Urinary bladder (tissue), 4 donors: ENCODE measurements around the gene UBR1. TPM values are rescaled to one million over a fixed set of nuclear protein-coding genes. Genes with fewer than 3 reads are reported as not detected.
A peak's percentile ranks its signal among the peaks of the same experiment; 100 is the strongest.
"Not testable (repeated sequence)": the region's sequence is repeated elsewhere in the genome, so short reads cannot be mapped to it uniquely, and the experiment has no call there.

Experiments used
- DNase-seq: peaks from one replicate; pipeline ENCODE4 v3.0.0-alpha.2; 2015; ENCODE audit errors: extremely low spot score
- H3K27ac ChIP-seq: one replicate; pipeline ENCODE4 v1.5.1; 2013; ENCODE audit warnings: low read depth, mild to moderate bottlenecking, moderate library complexity
- H3K36me3 ChIP-seq: one replicate; pipeline ENCODE4 v1.6.1; 2013; ENCODE audit warnings: mild to moderate bottlenecking, moderate library complexity; ENCODE audit not compliant: insufficient read depth
- H3K4me1 ChIP-seq: one replicate; pipeline ENCODE4 v1.6.1; 2013; ENCODE audit warnings: mild to moderate bottlenecking, moderate library complexity; ENCODE audit not compliant: insufficient read depth
- H3K4me3 ChIP-seq: one replicate; pipeline ENCODE4 v1.5.1; 2013; ENCODE audit warnings: low read depth, low read length
- WGBS: extraction: QIAGEN DNeasy Blood & Tissue Kit; methylation state at CpG from one replicate; pipeline ENCODE4 v1.1.7; 2013; 5-methylcytosine and 5-hydroxymethylcytosine counted together
- polyA plus RNA-seq: library from polyadenylated mRNA; stranded (reverse); fragments of 200-250 nt; gene quantifications from one replicate; pipeline ENCODE4 v1.2.3, GENCODE V29; 2013
- total RNA-seq: library from RNA; depleted of rRNA; stranded (reverse); fragments of >200 nt; gene quantifications from one replicate; pipeline ENCODE4 v1.2.3, GENCODE V29; 2014
- donor health status: healthy with polysubstance abuse.
- donor health status: healthy.

The UBR1 gene
- total and polyA plus RNA-seq, 2 donors = 13.3 to 80.7 TPM

GRCh38 chr15:42954291-42954690 lies 151.5 kb downstream of the UBR1 start:
- H3K4me1 ChIP-seq = no peaks in the 10 kb centered on the region
- H3K36me3 ChIP-seq = peaks cover 8% of the 10 kb centered on the region
- no peak overlapping the region for H3K4me3 ChIP-seq
- DNase-seq = no peak
- 94% methylated on average over 4 of the region's 4 CpGs for WGBS
- H3K27ac ChIP-seq = no peak overlapping the region

- not testable (repeated sequence) for H3K4me3 ChIP-seq, H3K4me1 ChIP-seq, DNase-seq, H3K36me3 ChIP-seq, H3K27ac ChIP-seq
- 100% methylated on average over 3 of the region's 3 CpGs for WGBS
These were observed 156.9 kb downstream of the UBR1 start for GRCh38 chr15:42948898-42949297.

GRCh38 chr15:42940527-42940926 lies 165.3 kb downstream of the UBR1 start:
- peaks cover 2% of the 10 kb centered on the region for H3K36me3 ChIP-seq
- no peak overlapping the region for H3K4me3 ChIP-seq
- WGBS = 70% methylated on average over 1 of the region's 1 CpG
- H3K27ac ChIP-seq = no peak overlapping the region
- DNase-seq = no peak
- no peaks in the 10 kb centered on the region for H3K4me1 ChIP-seq

- no peak overlapping the region for H3K27ac ChIP-seq
- peaks cover 2% of the 10 kb centered on the region for H3K36me3 ChIP-seq
- no peak for DNase-seq
- H3K4me1 ChIP-seq = no peaks in the 10 kb centered on the region
- 91% methylated on average over 8 of the region's 8 CpGs for WGBS
- H3K4me3 ChIP-seq = no peak overlapping the region
These were observed 166.0 kb downstream of the UBR1 start for GRCh38 chr15:42939841-42940240.

- Histone ChIP-seq H3K36me3 (no peaks in the 10 kb centered on the region), H3K27ac (no peak overlapping the region), H3K4me1 (no peaks in the 10 kb centered on the region), H3K4me3 (no peak overlapping the region)
- no peak for DNase-seq
These were observed 168.7 kb downstream of the UBR1 start for GRCh38 chr15:42937143-42937542.

- no peak overlapping the region for H3K27ac ChIP-seq
- no peaks in the 10 kb centered on the region for H3K36me3 ChIP-seq
- no peak for DNase-seq
- no peak overlapping the region for H3K4me3 ChIP-seq
- 84% methylated on average over 7 of the region's 7 CpGs for WGBS
- H3K4me1 ChIP-seq = no peaks in the 10 kb centered on the region
These were observed 171.8 kb downstream of the UBR1 start for GRCh38 chr15:42933886-42934667.

GRCh38 chr15:42932833-42933515 lies 172.9 kb downstream of the UBR1 start:
- Histone ChIP-seq H3K36me3 (no peaks in the 10 kb centered on the region), H3K27ac (no peak overlapping the region), H3K4me1 (no peaks in the 10 kb centered on the region), H3K4me3 (no peak overlapping the region)
- DNase-seq = no peak
- WGBS = 93% methylated on average over 2 of the region's 2 CpGs

- DNase-seq = no peak
- Histone ChIP-seq H3K36me3 (no peaks in the 10 kb centered on the region), H3K27ac (no peak overlapping the region), H3K4me3 (no peak overlapping the region), H3K4me1 (no peaks in the 10 kb centered on the region)
- WGBS = 74% methylated on average over 7 of the region's 7 CpGs
These were observed 173.9 kb downstream of the UBR1 start for GRCh38 chr15:42931702-42932486.

- Histone ChIP-seq H3K27ac (no peak overlapping the region), H3K4me3 (no peak overlapping the region), H3K36me3 (no peaks in the 10 kb centered on the region), H3K4me1 (no peaks in the 10 kb centered on the region)
- no peak for DNase-seq
- WGBS = 55% methylated on average over 2 of the region's 2 CpGs
These were observed 176.5 kb downstream of the UBR1 start for GRCh38 chr15:42929306-42929848.

- Histone ChIP-seq H3K4me1 (no peaks in the 10 kb centered on the region), H3K36me3 (no peaks in the 10 kb centered on the region), H3K4me3 (peak overlapping the region; percentile 30), H3K27ac (no peak overlapping the region)
- WGBS = 2% methylated on average over 19 of the region's 19 CpGs
- no peak for DNase-seq
These were observed 184.5 kb downstream of the UBR1 start for GRCh38 chr15:42921342-42921731.

GRCh38 chr15:42920519-42921341 lies 185.1 kb downstream of the UBR1 start, which contains the start of gene TTBK2:
TSS of gene TTBK2 (minus strand) at chr15:42920778. CDS start at chr15:42878617, 42,161 bp downstream.
- peak; percentile 97 for DNase-seq
- H3K4me3 ChIP-seq = peak within 1 kb of the TSS; percentile 96
- H3K27ac ChIP-seq = peak within 1 kb of the TSS; percentile 86
- no peaks in the 10 kb centered on the region for H3K4me1 ChIP-seq
- WGBS = under 1% methylated on average over 72 of the region's 72 CpGs
- no peaks in the 10 kb centered on the region for H3K36me3 ChIP-seq

- Histone ChIP-seq H3K4me3 (peak overlapping the region; percentile 96), H3K36me3 (no peaks in the 10 kb centered on the region), H3K27ac (peak overlapping the region; percentile 86), H3K4me1 (no peaks in the 10 kb centered on the region)
- WGBS = under 1% methylated on average over 40 of the region's 40 CpGs
- DNase-seq = peak; percentile 2
These were observed 185.9 kb downstream of the UBR1 start for GRCh38 chr15:42919799-42920518.
